HCT116 (cell line): ENCODE data around the gene TFIP11. TPM values are rescaled to one million over a fixed set of nuclear protein-coding genes. Genes with fewer than 3 reads are reported as not detected.

Experiments
- ATAC-seq: fragments of 200-7000 bp; cut with Tn5 transposase; 2 replicates; pipeline ENCODE4 v1.9.1; 2020; ENCODE audit warnings: mild to moderate bottlenecking, moderate library complexity
- Bru-seq: library from RNA; stranded (reverse); fragments of 400-500 nt; gene quantifications from one replicate; lab custom pipeline; 2021; lab: Mats Ljungman, UMichigan
- BruChase-seq, 2 experiments: library from RNA; stranded (reverse); fragments of 400-500 nt; gene quantifications; one replicate each; lab custom pipeline; 2021; lab: Mats Ljungman, UMichigan
- BruUV-seq: library from RNA; stranded (reverse); fragments of 400-500 nt; replicated peaks from 2 replicates; lab custom pipeline; 2021; lab: Mats Ljungman, UMichigan
- CTCF ChIA-PET: fragments of 300-600 bp; sonication (Branson Sonifier 250); formaldehyde crosslinking; loops from one replicate; lab custom pipeline; 2021; ENCODE audit warnings: antibody characterized with exemption; lab: Charles Lee
- POLR2A ChIA-PET: fragments of 300-600, 350-600 bp; sonication (Branson Sonifier 250); formaldehyde crosslinking; loops from one replicate; lab custom pipeline; 2021; ENCODE audit warnings: antibody characterized with exemption; lab: Charles Lee
- RAD21 ChIA-PET, 2 experiments: fragments of 300-600 bp; sonication (Branson Sonifier 250); formaldehyde crosslinking; loops; one replicate each; lab custom pipeline; 2023; ENCODE audit warnings: low total read pairs in 2 of 2; ENCODE audit not compliant: uncharacterized antibody in 2 of 2, unreplicated experiment in 2 of 2, low non-redundant PET in 1 of 2; lab: Charles Lee
- DNase-seq: peaks from one replicate; pipeline ENCODE4 v3.0.0-alpha.2; 2010; ENCODE audit warnings: low read depth, low spot score
- H2AFZ ChIP-seq: fragments of 200-600 bp; shearing (Covaris generic), sonication (generic); 2 replicates; pipeline ENCODE4 v1.6.1; 2017; ENCODE audit warnings: low read depth, mixed run types, mixed read lengths, antibody characterized with exemption, low read length; ENCODE audit not compliant: poor library complexity, severe bottlenecking
- H3K27ac ChIP-seq: 2 replicates; pipeline ENCODE4 v1.5.1; 2012; ENCODE audit warnings: low read depth, low read length
- H3K27me3 ChIP-seq: fragments of 200-600 bp; sonication (generic); 2 replicates; pipeline ENCODE4 v1.6.1; 2016; ENCODE audit warnings: mixed run types, low read length, mixed read lengths; ENCODE audit not compliant: insufficient read depth
- H3K36me3 ChIP-seq, 2 experiments: fragments of 200-500 bp in 1 of 2; fragments of 200-600 bp in 1 of 2; sonication (Bioruptor generic) in 1 of 2; sonication (generic) in 1 of 2; 2 replicates each; pipeline versions ENCODE4 v1.5.1 to v1.6.1; 2014 to 2016; ENCODE audit warnings: low read length in 2 of 2, inconsistent platforms in 1 of 2, mixed read lengths in 1 of 2, mixed run types in 1 of 2; ENCODE audit not compliant: insufficient read depth in 2 of 2, control insufficient read depth in 1 of 2
- H3K4me1 ChIP-seq, 2 experiments: fragments of 200-600 bp in 1 of 2; sonication (generic) in 1 of 2; 2 replicates each; pipeline versions ENCODE4 v1.5.1 to v1.6.1; 2012 to 2017; ENCODE audit warnings: low read length in 2 of 2, inconsistent platforms in 1 of 2, mild to moderate bottlenecking in 1 of 2, mixed read lengths in 1 of 2, mixed run types in 1 of 2, moderate library complexity in 1 of 2; ENCODE audit not compliant: insufficient read depth in 2 of 2, control insufficient read depth in 1 of 2
- H3K4me2 ChIP-seq: fragments of 200-600 bp; sonication (generic); 2 replicates; pipeline ENCODE4 v1.6.1; 2017; ENCODE audit warnings: mixed run types, low read length, mixed read lengths
- H3K4me3 ChIP-seq, 2 experiments: fragments of 200-600 bp in 1 of 2; sonication (generic) in 1 of 2; replicated peaks in 1 of 2; 2 replicates each; pipeline ENCODE4 v1.5.1; 2011 to 2016; ENCODE audit warnings: low read length in 2 of 2, control low read depth in 1 of 2, low read depth in 1 of 2, mild to moderate bottlenecking in 1 of 2, mixed read lengths in 1 of 2, mixed run types in 1 of 2
- H3K79me2 ChIP-seq: fragments of 200-600 bp; sonication (generic); 2 replicates; pipeline ENCODE4 v1.6.1; 2017; ENCODE audit warnings: mild to moderate bottlenecking, mixed run types, low read length, moderate library complexity, mixed read lengths; ENCODE audit not compliant: insufficient read depth
- H3K9ac ChIP-seq: fragments of 200-600 bp; sonication (generic); 2 replicates; pipeline ENCODE4 v1.6.1; 2016; ENCODE audit warnings: low read length, mixed read lengths
- H3K9me2 ChIP-seq: fragments of 200-600 bp; sonication (generic), shearing (Covaris generic); 2 replicates; pipeline ENCODE4 v1.6.1; 2017; ENCODE audit warnings: mixed run types, mild to moderate bottlenecking, moderate library complexity; ENCODE audit not compliant: insufficient read depth
- H3K9me3 ChIP-seq, 2 experiments: fragments of 200-500 bp in 1 of 2; fragments of 200-600 bp in 1 of 2; sonication (Bioruptor generic) in 1 of 2; sonication (generic) in 1 of 2; 2 replicates each; pipeline ENCODE4 v1.6.1; 2014 to 2017; ENCODE audit warnings: low read length in 2 of 2, mixed read lengths in 2 of 2, inconsistent platforms in 1 of 2, low read depth in 1 of 2, mild to moderate bottlenecking in 1 of 2, mixed run types in 1 of 2, moderate library complexity in 1 of 2; ENCODE audit not compliant: control insufficient read depth in 1 of 2, insufficient read depth in 1 of 2
- H4K20me1 ChIP-seq: fragments of 200-600 bp; sonication (generic), shearing (Covaris generic); 2 replicates; pipeline ENCODE4 v1.6.1; 2017; ENCODE audit warnings: mixed run types, mild to moderate bottlenecking, moderate library complexity; ENCODE audit not compliant: insufficient read depth
- CBX3 ChIP-seq: IDR thresholded peaks from 2 replicates; pipeline ENCODE4 v1.6.1; 2012; ENCODE audit warnings: low read depth
- CEBPB ChIP-seq: IDR thresholded peaks from 2 replicates; pipeline ENCODE4 v1.6.1; 2012; ENCODE audit warnings: low read depth
- EGR1 ChIP-seq: IDR thresholded peaks from 2 replicates; pipeline ENCODE4 v1.6.1; 2012; ENCODE audit warnings: low read depth
- ELF1 ChIP-seq: IDR thresholded peaks from 2 replicates; pipeline ENCODE4 v1.6.1; 2012; ENCODE audit warnings: low read depth, borderline replicate concordance
- EZH2phosphoT487 ChIP-seq: fragments of 200-600 bp; IDR thresholded peaks from 2 replicates; pipeline ENCODE4 v1.6.1; 2018; ENCODE audit warnings: antibody characterized with exemption, borderline replicate concordance
- FOSL1 ChIP-seq: IDR thresholded peaks from 2 replicates; pipeline ENCODE4 v1.6.1; 2012; ENCODE audit warnings: low read depth
- JUND ChIP-seq: IDR thresholded peaks from 2 replicates; pipeline ENCODE4 v1.6.1; 2012
- POLR2A ChIP-seq: IDR thresholded peaks from 2 replicates; pipeline ENCODE4 v1.7.0; 2011; ENCODE audit warnings: borderline replicate concordance; ENCODE audit not compliant: insufficient read depth, insufficient read length; ENCODE audit errors: extremely low read depth
- POLR2AphosphoS5 ChIP-seq: IDR thresholded peaks from 2 replicates; pipeline ENCODE4 v1.6.1; 2011; ENCODE audit warnings: mild to moderate bottlenecking, low read depth, low read length, moderate library complexity
- RAD21 ChIP-seq: IDR thresholded peaks from 2 replicates; pipeline ENCODE4 v1.6.1; 2012; ENCODE audit warnings: low read depth, mild to moderate bottlenecking
- SIN3A ChIP-seq: IDR thresholded peaks from 2 replicates; pipeline ENCODE4 v1.6.1; 2012; ENCODE audit warnings: low read depth
- SRF ChIP-seq: IDR thresholded peaks from 2 replicates; pipeline ENCODE4 v1.6.1; 2012; ENCODE audit warnings: low read depth
- TCF7L2 ChIP-seq: IDR thresholded peaks from 2 replicates; pipeline ENCODE4 v1.7.0; 2011; ENCODE audit warnings: borderline replicate concordance, inconsistent platforms; ENCODE audit not compliant: insufficient read depth, insufficient read length; ENCODE audit errors: extremely low read depth
- ZFX ChIP-seq: fragments of 450-650 bp; IDR thresholded peaks from 2 replicates; pipeline ENCODE4 v1.6.1; 2017
- ZNF274 ChIP-seq: fragments of 200-500 bp; sonication (Bioruptor generic); IDR thresholded peaks from 2 replicates; pipeline ENCODE4 v1.6.1; 2014; ENCODE audit warnings: mild to moderate bottlenecking, low read depth, low read length, inconsistent platforms
- intact Hi-C: fragments of 100-400 bp; cut with micrococcal nuclease; formaldehyde crosslinking; loops from 2 replicates; pipeline ENCODE4 v1.10.0; 2022
- long read RNA-seq: library from polyadenylated mRNA; unstranded; transcript quantifications from one replicate; pipeline ENCODE4 v2.0.0, GENCODE V29; 2021; ENCODE audit not compliant: unreplicated experiment
- polyA plus RNA-seq: library from polyadenylated mRNA; unstranded; fragments of >200 nt; gene quantifications from 2 replicates; pipeline ENCODE4 v1.2.1, GENCODE V29; 2012; ENCODE audit warnings: missing spikeins
- total RNA-seq: library from RNA; stranded (reverse); gene quantifications from one replicate; pipeline ENCODE4 v1.2.1, GENCODE V29; 2021; ENCODE audit not compliant: unreplicated experiment
- TF ChIP-seq, protein P1 (sequence below): IDR thresholded peaks from 2 replicates; pipeline ENCODE4 v1.6.1; 2011; ENCODE audit warnings: mild to moderate bottlenecking, low read length, moderate library complexity; ENCODE audit not compliant: insufficient replicate concordance; ENCODE audit errors: extremely low read depth
- TF ChIP-seq, protein P2 (sequence below), 3 experiments: fragments of 200-600 bp in 1 of 3; sonication (generic) in 1 of 3; IDR thresholded peaks in 2 of 3; conservative IDR thresholded peaks in 1 of 3; 2 replicates each; pipeline ENCODE4 v1.5.1; 2012 to 2017; ENCODE audit warnings: low read depth in 2 of 3, low read length in 2 of 3, antibody characterized with exemption in 1 of 3, borderline replicate concordance in 1 of 3, control low read depth in 1 of 3, mild to moderate bottlenecking in 1 of 3, mixed read lengths in 1 of 3, mixed run types in 1 of 3, moderate library complexity in 1 of 3; ENCODE audit not compliant: insufficient read depth in 1 of 3
- TF ChIP-seq, protein P3 (sequence below): IDR thresholded peaks from 2 replicates; pipeline ENCODE4 v1.6.1; 2012; ENCODE audit warnings: low read depth

Gene TFIP11
- total RNA-seq (28.1 TPM), Bru-seq, nascent RNA (percentile 70 among the genes with signal in this experiment), BruChase-seq, experiment 1, labeled RNA remaining after a 6-hour chase (percentile 72 among the genes with signal in this experiment), BruChase-seq, experiment 2, labeled RNA remaining after a 2-hour chase (percentile 73 among the genes with signal in this experiment)
- polyA plus RNA-seq: 27.0 and 34.8 TPM in 2 replicates
- long read RNA-seq, transcript TFIP11-204 (15 exons, 3,586 nt): major isoform, 73 of 106 reads
- long read RNA-seq, partial matches to known transcripts: 2 of 106 reads
- long read RNA-seq, other reads (novel, unspliced or antisense): 28 of 106 reads

DNA sequence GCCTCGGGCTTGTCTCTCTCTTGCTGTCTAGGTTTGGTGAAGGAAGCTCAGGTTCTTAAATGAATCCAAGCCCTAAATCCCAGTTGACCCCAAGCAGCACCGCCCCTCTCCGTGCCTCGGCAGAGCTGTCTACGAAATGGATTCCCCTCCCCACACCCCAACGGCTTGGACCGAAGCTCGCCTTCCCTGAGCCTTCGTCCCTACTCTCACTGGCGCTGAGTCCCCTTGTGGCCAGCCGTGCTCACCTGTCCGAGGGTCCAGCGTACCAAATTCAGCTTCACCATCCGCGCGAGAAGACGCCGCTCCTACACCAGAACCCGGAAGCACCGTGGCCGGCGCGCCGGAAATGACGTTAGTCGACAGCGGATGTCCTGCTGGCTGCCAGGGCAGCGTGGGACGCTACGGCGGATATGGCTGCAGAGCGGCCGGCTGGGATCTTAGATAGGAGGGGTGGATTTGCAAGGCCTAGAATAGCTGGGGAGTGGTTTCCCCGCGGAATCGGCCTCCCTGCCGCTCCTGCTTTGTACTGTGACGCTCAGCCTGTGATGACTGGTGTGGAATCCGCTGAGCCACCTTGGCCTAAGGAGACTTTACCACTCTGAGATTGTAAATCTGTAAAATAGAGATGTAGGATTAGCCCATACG is at the start of gene TFIP11:
TSS of gene TFIP11 (minus strand) at position 325 of the 645 bp plus-strand sequence. CDS start 2,201 bp downstream, outside the sequence.
- ChIA-PET RAD21 (interaction anchor here in 1 of 2 experiments (0.5 kb wide), 1 partner anchor 79 kb away, joined by 3 read pairs; no protein-coding TSS in a partner anchor), POLR2A (interaction anchor here (1.0 kb wide), 1 partner anchor 13 kb away, joined by 4 read pairs; no protein-coding TSS in a partner anchor), CTCF (interaction anchor here (0.8 kb wide), 1 partner anchor 148 kb away, joined by 3 read pairs; no protein-coding TSS in a partner anchor)
- Histone ChIP-seq H3K9me2 (no peaks in the 10 kb centered on the region), H3K9ac (peak within 1 kb of the TSS; percentile 81), H3K79me2 (peaks cover 41% of the 10 kb centered on the region), H4K20me1 (no peaks in the 10 kb centered on the region), H2AFZ (no peak within 1 kb of the TSS), H3K27ac (peak within 1 kb of the TSS; percentile 59), H3K4me3 (peak within 1 kb of the TSS; percentile 63 to 94), H3K4me1 (peaks cover 13 to 14% of the 10 kb centered on the region in 2 experiments; a peak in 3 of 4 replicates), H3K27me3 (no peaks in the 10 kb centered on the region), H3K36me3 (peaks cover 5 to 20% of the 10 kb centered on the region in 2 experiments; a peak in 3 of 4 replicates), H3K4me2 (peak within 1 kb of the TSS; percentile 79), H3K9me3 (no peaks in the 10 kb centered on the region)
- intact Hi-C loops: no loop called here
- no TSS peak for BruUV-seq
- ATAC-seq (peak; percentile 99), DNase-seq (peak; percentile 87)
- TF ChIP-seq, protein P1, sequence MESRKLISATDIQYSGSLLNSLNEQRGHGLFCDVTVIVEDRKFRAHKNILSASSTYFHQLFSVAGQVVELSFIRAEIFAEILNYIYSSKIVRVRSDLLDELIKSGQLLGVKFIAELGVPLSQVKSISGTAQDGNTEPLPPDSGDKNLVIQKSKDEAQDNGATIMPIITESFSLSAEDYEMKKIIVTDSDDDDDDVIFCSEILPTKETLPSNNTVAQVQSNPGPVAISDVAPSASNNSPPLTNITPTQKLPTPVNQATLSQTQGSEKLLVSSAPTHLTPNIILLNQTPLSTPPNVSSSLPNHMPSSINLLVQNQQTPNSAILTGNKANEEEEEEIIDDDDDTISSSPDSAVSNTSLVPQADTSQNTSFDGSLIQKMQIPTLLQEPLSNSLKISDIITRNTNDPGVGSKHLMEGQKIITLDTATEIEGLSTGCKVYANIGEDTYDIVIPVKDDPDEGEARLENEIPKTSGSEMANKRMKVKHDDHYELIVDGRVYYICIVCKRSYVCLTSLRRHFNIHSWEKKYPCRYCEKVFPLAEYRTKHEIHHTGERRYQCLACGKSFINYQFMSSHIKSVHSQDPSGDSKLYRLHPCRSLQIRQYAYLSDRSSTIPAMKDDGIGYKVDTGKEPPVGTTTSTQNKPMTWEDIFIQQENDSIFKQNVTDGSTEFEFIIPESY: peak; percentile 83
- TF ChIP-seq SIN3A (peak; percentile 97), JUND (no peak), POLR2AphosphoS5 (peak; percentile 80), ZNF274 (no peak), POLR2A (peak; percentile 59), CBX3 (no peak), RAD21 (no peak), ZFX (peak; percentile 80), EGR1 (no peak), SRF (peak; percentile 89), EZH2phosphoT487 (no peak), ELF1 (peak; percentile 99), FOSL1 (no peak), TCF7L2 (no peak), CEBPB (no peak)
- TF ChIP-seq, protein P2, sequence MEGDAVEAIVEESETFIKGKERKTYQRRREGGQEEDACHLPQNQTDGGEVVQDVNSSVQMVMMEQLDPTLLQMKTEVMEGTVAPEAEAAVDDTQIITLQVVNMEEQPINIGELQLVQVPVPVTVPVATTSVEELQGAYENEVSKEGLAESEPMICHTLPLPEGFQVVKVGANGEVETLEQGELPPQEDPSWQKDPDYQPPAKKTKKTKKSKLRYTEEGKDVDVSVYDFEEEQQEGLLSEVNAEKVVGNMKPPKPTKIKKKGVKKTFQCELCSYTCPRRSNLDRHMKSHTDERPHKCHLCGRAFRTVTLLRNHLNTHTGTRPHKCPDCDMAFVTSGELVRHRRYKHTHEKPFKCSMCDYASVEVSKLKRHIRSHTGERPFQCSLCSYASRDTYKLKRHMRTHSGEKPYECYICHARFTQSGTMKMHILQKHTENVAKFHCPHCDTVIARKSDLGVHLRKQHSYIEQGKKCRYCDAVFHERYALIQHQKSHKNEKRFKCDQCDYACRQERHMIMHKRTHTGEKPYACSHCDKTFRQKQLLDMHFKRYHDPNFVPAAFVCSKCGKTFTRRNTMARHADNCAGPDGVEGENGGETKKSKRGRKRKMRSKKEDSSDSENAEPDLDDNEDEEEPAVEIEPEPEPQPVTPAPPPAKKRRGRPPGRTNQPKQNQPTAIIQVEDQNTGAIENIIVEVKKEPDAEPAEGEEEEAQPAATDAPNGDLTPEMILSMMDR (IDR thresholded peaks at IDR 0.05 in 2 of 3, conservative IDR thresholded peaks at IDR 0.05 in 1 of 3; ENCODE audit: borderline replicate concordance in 1 of 3, insufficient read depth in 1 of 3, low read depth in 2 of 3, low read length in 2 of 3): peak in 2 of 3 experiments; percentile 26 to 32; a peak in 2 of 6 replicates
- TF ChIP-seq, protein P3, sequence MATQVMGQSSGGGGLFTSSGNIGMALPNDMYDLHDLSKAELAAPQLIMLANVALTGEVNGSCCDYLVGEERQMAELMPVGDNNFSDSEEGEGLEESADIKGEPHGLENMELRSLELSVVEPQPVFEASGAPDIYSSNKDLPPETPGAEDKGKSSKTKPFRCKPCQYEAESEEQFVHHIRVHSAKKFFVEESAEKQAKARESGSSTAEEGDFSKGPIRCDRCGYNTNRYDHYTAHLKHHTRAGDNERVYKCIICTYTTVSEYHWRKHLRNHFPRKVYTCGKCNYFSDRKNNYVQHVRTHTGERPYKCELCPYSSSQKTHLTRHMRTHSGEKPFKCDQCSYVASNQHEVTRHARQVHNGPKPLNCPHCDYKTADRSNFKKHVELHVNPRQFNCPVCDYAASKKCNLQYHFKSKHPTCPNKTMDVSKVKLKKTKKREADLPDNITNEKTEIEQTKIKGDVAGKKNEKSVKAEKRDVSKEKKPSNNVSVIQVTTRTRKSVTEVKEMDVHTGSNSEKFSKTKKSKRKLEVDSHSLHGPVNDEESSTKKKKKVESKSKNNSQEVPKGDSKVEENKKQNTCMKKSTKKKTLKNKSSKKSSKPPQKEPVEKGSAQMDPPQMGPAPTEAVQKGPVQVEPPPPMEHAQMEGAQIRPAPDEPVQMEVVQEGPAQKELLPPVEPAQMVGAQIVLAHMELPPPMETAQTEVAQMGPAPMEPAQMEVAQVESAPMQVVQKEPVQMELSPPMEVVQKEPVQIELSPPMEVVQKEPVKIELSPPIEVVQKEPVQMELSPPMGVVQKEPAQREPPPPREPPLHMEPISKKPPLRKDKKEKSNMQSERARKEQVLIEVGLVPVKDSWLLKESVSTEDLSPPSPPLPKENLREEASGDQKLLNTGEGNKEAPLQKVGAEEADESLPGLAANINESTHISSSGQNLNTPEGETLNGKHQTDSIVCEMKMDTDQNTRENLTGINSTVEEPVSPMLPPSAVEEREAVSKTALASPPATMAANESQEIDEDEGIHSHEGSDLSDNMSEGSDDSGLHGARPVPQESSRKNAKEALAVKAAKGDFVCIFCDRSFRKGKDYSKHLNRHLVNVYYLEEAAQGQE: no peak
